Measurements from ENCODE around the gene CMSS1.

CMSS1 gene

DNA sequence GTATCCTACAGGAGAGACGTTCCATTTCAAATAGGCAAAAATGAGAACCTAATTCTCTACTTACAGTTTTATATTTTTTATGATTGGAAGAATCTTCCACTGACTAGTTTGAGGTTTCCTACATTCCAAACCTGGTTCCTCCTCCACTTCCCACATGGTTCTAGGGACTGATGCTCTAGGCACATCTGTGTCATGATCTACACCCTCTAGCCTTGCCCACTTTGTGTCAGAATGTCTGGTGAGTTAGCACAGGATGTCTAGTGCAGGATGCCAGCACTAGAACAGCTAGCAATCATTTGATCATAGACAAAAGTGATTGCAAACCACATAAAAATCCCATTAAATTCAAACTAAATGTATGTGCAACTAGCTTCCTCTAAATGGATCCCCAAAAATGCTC is 323.3 kb downstream of the CMSS1 start:
- TF ChIP-seq, protein P1, sequence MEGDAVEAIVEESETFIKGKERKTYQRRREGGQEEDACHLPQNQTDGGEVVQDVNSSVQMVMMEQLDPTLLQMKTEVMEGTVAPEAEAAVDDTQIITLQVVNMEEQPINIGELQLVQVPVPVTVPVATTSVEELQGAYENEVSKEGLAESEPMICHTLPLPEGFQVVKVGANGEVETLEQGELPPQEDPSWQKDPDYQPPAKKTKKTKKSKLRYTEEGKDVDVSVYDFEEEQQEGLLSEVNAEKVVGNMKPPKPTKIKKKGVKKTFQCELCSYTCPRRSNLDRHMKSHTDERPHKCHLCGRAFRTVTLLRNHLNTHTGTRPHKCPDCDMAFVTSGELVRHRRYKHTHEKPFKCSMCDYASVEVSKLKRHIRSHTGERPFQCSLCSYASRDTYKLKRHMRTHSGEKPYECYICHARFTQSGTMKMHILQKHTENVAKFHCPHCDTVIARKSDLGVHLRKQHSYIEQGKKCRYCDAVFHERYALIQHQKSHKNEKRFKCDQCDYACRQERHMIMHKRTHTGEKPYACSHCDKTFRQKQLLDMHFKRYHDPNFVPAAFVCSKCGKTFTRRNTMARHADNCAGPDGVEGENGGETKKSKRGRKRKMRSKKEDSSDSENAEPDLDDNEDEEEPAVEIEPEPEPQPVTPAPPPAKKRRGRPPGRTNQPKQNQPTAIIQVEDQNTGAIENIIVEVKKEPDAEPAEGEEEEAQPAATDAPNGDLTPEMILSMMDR (IDR thresholded peaks at IDR 0.05; ENCODE audit: low read depth, low read length, missing control alignments): no peak
- H3K27ac ChIP-seq: no peak overlapping the region
- no peak for DNase-seq
- no peaks in the 10 kb centered on the region for H3K27me3 ChIP-seq (replicated peaks)
- in situ Hi-C loops (cut with HindIII; ENCODE audit: low pct_ligation_motif_present, low sequenced_read_pairs): no loop called here
- H3K36me3 ChIP-seq (replicated peaks): no peaks in the 10 kb centered on the region
- no peak overlapping the region for H3K4me3 ChIP-seq (ENCODE audit: low read depth, low read length)

DNA sequence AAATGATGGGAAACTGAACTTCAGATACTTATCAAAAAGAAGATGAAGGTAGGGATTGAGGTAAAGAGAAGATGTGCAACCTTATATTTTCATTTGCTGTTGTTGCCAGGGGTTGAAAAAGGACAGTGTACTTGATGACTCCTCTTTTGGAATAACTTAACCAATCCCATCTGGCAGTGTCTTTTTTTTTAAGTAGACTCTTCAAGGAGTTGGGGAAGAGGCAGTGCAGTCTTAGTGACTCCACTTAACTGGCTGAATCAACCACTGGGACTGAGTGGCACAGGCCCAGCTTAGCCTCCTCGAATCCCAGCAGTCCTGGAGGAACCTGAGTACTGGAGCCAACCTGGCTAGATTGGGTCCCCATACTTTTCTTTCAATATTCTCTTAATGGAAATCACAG is 323.9 kb downstream of the CMSS1 start:
- Histone ChIP-seq H3K4me3 (ENCODE audit: low read depth, low read length) (no peak overlapping the region), H3K27me3 (replicated peaks) (no peaks in the 10 kb centered on the region), H3K36me3 (replicated peaks) (no peaks in the 10 kb centered on the region), H3K27ac (no peak overlapping the region)
- TF ChIP-seq, protein P1 (IDR thresholded peaks at IDR 0.05; ENCODE audit: low read depth, low read length, missing control alignments): no peak
- DNase-seq: no peak
- in situ Hi-C loops (cut with HindIII; ENCODE audit: low pct_ligation_motif_present, low sequenced_read_pairs): no loop called here

DNA sequence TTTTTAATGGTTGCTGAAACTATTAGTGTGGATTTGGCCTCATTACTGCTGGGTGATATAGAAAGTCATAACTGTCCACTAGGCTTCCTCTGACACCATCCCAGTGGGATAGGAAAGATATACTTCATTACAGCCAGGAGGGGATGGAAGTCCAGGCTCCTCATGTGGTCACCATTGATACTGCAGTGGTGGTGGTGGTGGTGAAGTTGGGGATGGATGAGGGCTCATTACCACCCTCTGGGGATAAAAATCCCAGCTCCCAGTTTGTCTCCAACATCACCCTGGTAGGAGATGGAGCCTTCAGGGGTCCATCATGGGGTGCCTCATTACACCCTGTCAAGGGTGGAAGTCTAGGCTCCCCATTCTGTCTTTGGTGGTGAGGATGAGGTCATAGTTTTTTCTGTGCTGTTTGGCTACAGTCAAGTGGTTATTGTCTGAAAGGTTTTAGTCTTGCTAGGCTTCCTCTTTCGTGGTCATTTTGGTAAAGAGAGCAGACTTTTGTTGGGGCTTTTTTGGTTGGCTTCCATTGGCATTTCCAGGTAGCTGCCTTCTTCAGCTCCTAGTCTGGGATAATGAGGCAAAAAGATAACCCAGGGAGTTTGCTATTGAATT is 326.7 kb downstream of the CMSS1 start:
- in situ Hi-C loops (cut with HindIII; ENCODE audit: low pct_ligation_motif_present, low sequenced_read_pairs): no loop called here
- DNase-seq: no peak

DNA sequence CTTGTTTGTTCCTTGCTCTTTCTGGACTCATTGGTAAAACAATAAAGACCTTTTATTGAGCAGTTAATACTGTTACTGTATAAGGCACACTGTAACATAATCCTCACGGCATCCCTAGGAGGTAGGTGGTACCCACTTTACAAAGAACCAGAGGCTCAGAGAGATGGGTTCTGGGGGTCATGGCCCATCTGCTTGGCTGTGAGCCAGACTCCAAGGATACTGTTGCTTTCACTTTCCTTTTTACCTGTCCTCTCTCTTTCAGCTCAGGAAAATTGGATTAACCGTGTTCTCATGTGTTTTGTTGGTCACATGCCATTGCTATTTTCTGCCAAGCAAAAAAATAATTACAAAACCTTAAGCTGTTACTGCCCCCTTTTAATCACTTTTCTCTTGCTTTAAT is 331.5 kb downstream of the CMSS1 start:
- in situ Hi-C loops (cut with HindIII; ENCODE audit: low pct_ligation_motif_present, low sequenced_read_pairs): no loop called here
- H3K4me3 ChIP-seq (ENCODE audit: low read depth, low read length): no peak overlapping the region
- no peaks in the 10 kb centered on the region for H3K36me3 ChIP-seq (replicated peaks)
- TF ChIP-seq, protein P1 (IDR thresholded peaks at IDR 0.05; ENCODE audit: low read depth, low read length, missing control alignments): no peak
- no peak for DNase-seq
- no peak overlapping the region for H3K27ac ChIP-seq
- no peaks in the 10 kb centered on the region for H3K27me3 ChIP-seq (replicated peaks)

More for the DNA sequence above, 326.7 kb downstream of the CMSS1 start:
- Histone ChIP-seq H3K27me3 (replicated peaks) (no peaks in the 10 kb centered on the region), H3K4me3 (ENCODE audit: low read depth, low read length) (no peak overlapping the region), H3K27ac (no peak overlapping the region), H3K36me3 (replicated peaks) (no peaks in the 10 kb centered on the region)
- TF ChIP-seq, protein P1 (IDR thresholded peaks at IDR 0.05; ENCODE audit: low read depth, low read length, missing control alignments): no peak

DNA sequence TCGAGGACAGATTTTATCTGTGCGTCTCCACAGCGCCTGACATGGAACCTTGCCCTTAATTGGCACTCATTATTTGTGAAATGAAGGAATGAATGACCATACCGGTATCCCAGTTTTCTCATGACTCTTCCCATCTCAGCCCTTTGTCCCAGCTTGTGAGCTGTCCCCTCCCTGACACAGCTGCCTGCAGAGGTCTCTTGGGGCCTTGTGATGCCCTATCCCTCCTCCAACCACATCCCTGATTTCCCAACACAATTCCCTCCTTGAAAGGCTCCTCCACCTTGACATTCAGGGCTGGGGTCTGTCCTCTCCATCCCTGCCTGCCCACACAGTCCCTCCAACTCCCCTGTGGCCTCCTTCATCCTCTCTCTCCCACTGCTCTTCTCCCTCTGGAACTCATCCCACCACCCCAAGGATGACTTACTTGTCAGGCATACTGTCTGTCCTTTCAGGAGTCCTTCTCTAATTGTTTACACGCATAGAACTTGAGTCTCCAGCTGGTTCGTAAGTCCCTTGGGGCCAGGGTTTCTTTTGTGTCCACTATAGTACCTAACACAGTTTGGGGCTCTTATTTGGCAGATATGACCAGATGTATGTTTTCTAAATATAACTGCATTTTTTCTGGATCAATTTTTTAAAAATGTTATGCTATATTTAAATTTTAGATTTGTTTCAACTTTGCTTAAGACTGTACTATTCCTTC is 332.2 kb downstream of the CMSS1 start:
- no peaks in the 10 kb centered on the region for H3K36me3 ChIP-seq (replicated peaks)
- H3K27ac ChIP-seq: no peak overlapping the region
- in situ Hi-C loops (cut with HindIII; ENCODE audit: low pct_ligation_motif_present, low sequenced_read_pairs): no loop called here
- no peak for DNase-seq
- no peak overlapping the region for H3K4me3 ChIP-seq (ENCODE audit: low read depth, low read length)
- TF ChIP-seq, protein P1 (IDR thresholded peaks at IDR 0.05; ENCODE audit: low read depth, low read length, missing control alignments): no peak
- no peaks in the 10 kb centered on the region for H3K27me3 ChIP-seq (replicated peaks)

Data from brain microvascular endothelial cell (primary cell).